NCI-H82 (cell line): ENCODE results near the gene POU4F1.
"Not testable (repeated sequence)": the region's sequence is repeated elsewhere in the genome, so short reads cannot be mapped to it uniquely, and the experiment has no call there.

Experiments
- DNase-seq: peaks from one replicate; lab custom pipeline; 2025; lab: John Stamatoyannopoulos, UW

POU4F1 gene

GRCh38 chr13:78603240-78603957 is at the start of gene POU4F1:
TSS of gene POU4F1 (minus strand) at chr13:78603552. CDS start at chr13:78603326, 226 bp downstream.
- DNase-seq = peak; percentile 95

GRCh38 chr13:78652651-78653050 is 49.3 kb upstream of the POU4F1 start:
- DNase-seq = no peak

GRCh38 chr13:78650717-78651083 is 47.3 kb upstream of the POU4F1 start:
- no peak for DNase-seq

GRCh38 chr13:78649997-78650716 is 46.8 kb upstream of the POU4F1 start:
- no peak for DNase-seq

GRCh38 chr13:78647109-78647678 is 43.8 kb upstream of the POU4F1 start:
- DNase-seq = not testable (repeated sequence)

- DNase-seq = no peak
Observed at GRCh38 chr13:78638216-78638615, 34.9 kb upstream of the POU4F1 start.

GRCh38 chr13:78636495-78636894 is 33.1 kb upstream of the POU4F1 start:
- no peak for DNase-seq

- DNase-seq = no peak
Observed at GRCh38 chr13:78632996-78633395, 29.6 kb upstream of the POU4F1 start.

GRCh38 chr13:78631077-78631476 is 27.7 kb upstream of the POU4F1 start:
- no peak for DNase-seq

GRCh38 chr13:78630511-78630910 is 27.2 kb upstream of the POU4F1 start:
- peak; percentile 49 for DNase-seq

- no peak for DNase-seq
Observed at GRCh38 chr13:78625384-78625783, 22.0 kb upstream of the POU4F1 start.

- DNase-seq = no peak
Observed at GRCh38 chr13:78623132-78623531, 19.8 kb upstream of the POU4F1 start.

- DNase-seq = no peak
Observed at GRCh38 chr13:78620936-78621470, 17.7 kb upstream of the POU4F1 start.

GRCh38 chr13:78618411-78618810 is 15.1 kb upstream of the POU4F1 start:
- no peak for DNase-seq

GRCh38 chr13:78611040-78611439 is 7.7 kb upstream of the POU4F1 start:
- DNase-seq = peak; percentile 34

- peak; percentile 77 for DNase-seq
Observed at GRCh38 chr13:78610381-78610883, 7.1 kb upstream of the POU4F1 start.

- peak; percentile 60 for DNase-seq
Observed at GRCh38 chr13:78609464-78610205, 6.3 kb upstream of the POU4F1 start.

GRCh38 chr13:78608688-78609463 is 5.5 kb upstream of the POU4F1 start:
- DNase-seq = peak; percentile 40

- peak; percentile 40 for DNase-seq
Observed at GRCh38 chr13:78608252-78608687, 4.9 kb upstream of the POU4F1 start.

GRCh38 chr13:78607409-78608251 is 4.3 kb upstream of the POU4F1 start:
- DNase-seq = peak; percentile 25
